ENCODE data around the gene SCRT2.

SCRT2 gene

DNA sequence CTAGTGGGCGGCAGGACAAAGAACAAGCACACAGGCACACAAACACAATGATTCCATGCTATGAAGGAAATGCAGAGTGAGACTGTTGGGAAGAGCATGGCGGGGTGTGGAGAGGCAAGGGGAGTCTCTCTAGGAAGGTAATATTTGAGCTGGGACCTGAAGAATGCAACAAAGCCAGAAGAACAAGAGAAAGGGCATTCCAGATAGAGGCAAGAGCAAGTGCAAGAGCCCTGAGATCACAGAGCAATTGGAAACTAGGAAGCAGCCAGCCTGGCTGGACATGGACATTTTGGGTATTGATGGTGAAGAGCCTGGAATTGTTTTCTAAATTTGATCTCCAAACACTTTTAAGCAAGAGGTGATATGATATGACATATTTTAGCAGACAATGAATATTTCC is 38.0 kb downstream of the SCRT2 start:
- DNase-seq (ENCODE audit: low read depth), result no peak
- TF ChIP-seq POLR2A (IDR thresholded peaks at IDR 0.05; ENCODE audit: extremely low read depth, insufficient read length), result no peak
- TF ChIP-seq MYC (IDR thresholded peaks at IDR 0.05; ENCODE audit: low read depth, low read length), result no peak
- TF ChIP-seq, protein P1, sequence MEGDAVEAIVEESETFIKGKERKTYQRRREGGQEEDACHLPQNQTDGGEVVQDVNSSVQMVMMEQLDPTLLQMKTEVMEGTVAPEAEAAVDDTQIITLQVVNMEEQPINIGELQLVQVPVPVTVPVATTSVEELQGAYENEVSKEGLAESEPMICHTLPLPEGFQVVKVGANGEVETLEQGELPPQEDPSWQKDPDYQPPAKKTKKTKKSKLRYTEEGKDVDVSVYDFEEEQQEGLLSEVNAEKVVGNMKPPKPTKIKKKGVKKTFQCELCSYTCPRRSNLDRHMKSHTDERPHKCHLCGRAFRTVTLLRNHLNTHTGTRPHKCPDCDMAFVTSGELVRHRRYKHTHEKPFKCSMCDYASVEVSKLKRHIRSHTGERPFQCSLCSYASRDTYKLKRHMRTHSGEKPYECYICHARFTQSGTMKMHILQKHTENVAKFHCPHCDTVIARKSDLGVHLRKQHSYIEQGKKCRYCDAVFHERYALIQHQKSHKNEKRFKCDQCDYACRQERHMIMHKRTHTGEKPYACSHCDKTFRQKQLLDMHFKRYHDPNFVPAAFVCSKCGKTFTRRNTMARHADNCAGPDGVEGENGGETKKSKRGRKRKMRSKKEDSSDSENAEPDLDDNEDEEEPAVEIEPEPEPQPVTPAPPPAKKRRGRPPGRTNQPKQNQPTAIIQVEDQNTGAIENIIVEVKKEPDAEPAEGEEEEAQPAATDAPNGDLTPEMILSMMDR (IDR thresholded peaks at IDR 0.05; ENCODE audit: low read depth, low read length), result no peak
- no peak for TF ChIP-seq MAX (IDR thresholded peaks at IDR 0.05; ENCODE audit: low read depth, low read length)
- no peak overlapping the region for H3K4me3 ChIP-seq (ENCODE audit: low read depth, low read length)

GRCh38 chr20:635893-636338 is 39.7 kb downstream of the SCRT2 start:
- H3K4me3 ChIP-seq (ENCODE audit: low read depth, low read length), result no peak overlapping the region
- no peak for DNase-seq (ENCODE audit: low read depth)
- TF ChIP-seq POLR2A (IDR thresholded peaks at IDR 0.05; ENCODE audit: extremely low read depth, insufficient read length), result no peak
- TF ChIP-seq MAX (IDR thresholded peaks at IDR 0.05; ENCODE audit: low read depth, low read length), result no peak
- TF ChIP-seq MYC (IDR thresholded peaks at IDR 0.05; ENCODE audit: low read depth, low read length), result no peak
- TF ChIP-seq, protein P1 (IDR thresholded peaks at IDR 0.05; ENCODE audit: low read depth, low read length), result no peak

DNA sequence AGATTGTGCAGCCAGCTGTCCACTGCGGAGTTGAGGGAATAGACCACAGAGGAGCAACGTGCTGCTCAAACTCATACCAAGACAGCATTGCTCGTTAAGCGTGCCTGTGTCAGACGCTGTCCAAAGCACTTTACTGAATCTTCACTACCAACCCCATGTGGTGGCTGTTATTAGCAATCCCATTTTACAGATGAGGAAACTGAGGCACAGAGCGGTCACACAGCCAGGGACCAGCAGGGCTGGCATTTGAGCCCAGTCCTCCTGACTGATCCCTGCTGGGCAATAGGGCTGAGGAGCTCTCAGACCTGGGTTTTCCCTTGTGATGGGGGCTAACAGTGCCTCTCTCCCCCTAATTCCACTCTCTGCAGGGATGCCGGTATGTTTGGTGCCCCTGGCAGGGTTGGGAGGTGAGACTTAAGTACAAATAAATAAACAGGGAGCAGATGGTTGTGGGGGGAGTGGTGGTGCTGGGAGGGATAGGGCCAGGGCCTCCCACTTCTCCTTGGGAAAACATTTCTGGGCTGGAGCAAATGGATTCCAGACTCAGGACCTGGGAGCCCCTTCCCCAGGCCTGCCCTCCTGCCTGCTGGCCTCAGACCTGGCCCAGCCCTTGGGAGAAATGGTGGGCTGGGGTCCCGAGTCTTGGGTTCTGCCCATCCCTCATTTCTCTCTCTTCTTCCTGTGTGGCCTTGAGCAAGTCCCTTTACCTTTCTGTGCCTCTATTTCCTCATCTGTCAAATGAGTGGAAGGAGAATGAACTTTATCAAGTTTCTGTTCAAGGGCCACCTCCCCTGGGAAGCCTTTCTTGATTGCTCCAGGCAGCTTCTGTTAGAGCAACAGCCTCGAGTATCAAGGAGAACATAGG is 40.3 kb downstream of the SCRT2 start:
- DNase-seq (ENCODE audit: low read depth), result no peak
- TF ChIP-seq MYC (IDR thresholded peaks at IDR 0.05; ENCODE audit: low read depth, low read length) (no peak), MAX (IDR thresholded peaks at IDR 0.05; ENCODE audit: low read depth, low read length) (no peak), POLR2A (IDR thresholded peaks at IDR 0.05; ENCODE audit: extremely low read depth, insufficient read length) (no peak)
- TF ChIP-seq, protein P1 (IDR thresholded peaks at IDR 0.05; ENCODE audit: low read depth, low read length), result no peak
- H3K4me3 ChIP-seq (ENCODE audit: low read depth, low read length), result no peak overlapping the region

GRCh38 chr20:634148-634925 is 41.3 kb downstream of the SCRT2 start:
- no peak overlapping the region for H3K4me3 ChIP-seq (ENCODE audit: low read depth, low read length)
- no peak for DNase-seq (ENCODE audit: low read depth)
- TF ChIP-seq, protein P1 (IDR thresholded peaks at IDR 0.05; ENCODE audit: low read depth, low read length), result no peak
- no peak for TF ChIP-seq MYC (IDR thresholded peaks at IDR 0.05; ENCODE audit: low read depth, low read length)
- no peak for TF ChIP-seq MAX (IDR thresholded peaks at IDR 0.05; ENCODE audit: low read depth, low read length)
- TF ChIP-seq POLR2A (IDR thresholded peaks at IDR 0.05; ENCODE audit: extremely low read depth, insufficient read length), result no peak

DNA sequence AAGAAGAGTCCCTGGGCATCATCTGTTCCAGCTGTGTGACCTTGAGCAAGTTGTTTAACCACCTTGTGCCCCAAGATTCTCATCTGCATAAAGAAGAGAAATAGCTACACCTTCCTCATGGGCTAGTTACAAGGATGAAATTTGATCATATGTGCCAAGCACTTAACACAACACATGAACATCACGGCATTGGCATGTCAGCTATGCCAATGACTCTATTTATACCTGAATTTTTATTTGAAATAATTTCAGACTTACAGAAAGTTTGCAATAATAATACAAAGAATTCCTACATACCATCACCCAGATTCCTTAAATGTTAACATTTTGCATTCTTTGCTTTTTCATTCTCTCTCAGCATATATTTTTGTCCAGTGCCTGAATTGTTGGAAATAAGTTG is 44.5 kb downstream of the SCRT2 start:
- TF ChIP-seq POLR2A (IDR thresholded peaks at IDR 0.05; ENCODE audit: extremely low read depth, insufficient read length), result no peak
- TF ChIP-seq, protein P1 (IDR thresholded peaks at IDR 0.05; ENCODE audit: low read depth, low read length), result no peak
- DNase-seq (ENCODE audit: low read depth), result no peak
- no peak overlapping the region for H3K4me3 ChIP-seq (ENCODE audit: low read depth, low read length)
